ENCODE measurements around the gene NOS1AP. TPM values are rescaled to one million over a fixed set of nuclear protein-coding genes. Genes with fewer than 3 reads are reported as not detected.

NOS1AP gene
- total RNA-seq, 2 experiments from 2014 or later = 0.34 to 0.35 TPM

- ATAC-seq (no peak), DNase-seq (no peak)
- peaks cover 15% of the 10 kb centered on the region for H3K27me3 Mint-ChIP-seq
- intact Hi-C loops (cut with DNase I, micrococcal nuclease) = no loop called here
- no peaks in the 10 kb centered on the region for H3K4me1 Mint-ChIP-seq
- ChIA-PET POLR2A (no interaction called here), CTCF (interaction anchor here (0.6 to 1.3 kb wide), 7 partner anchors 9 to 352 kb away, joined by 3 to 6 read pairs (median 3); no protein-coding TSS in a partner anchor)
- no peak overlapping the region for H3K4me3 Mint-ChIP-seq
- no peaks in the 10 kb centered on the region for H3K36me3 Mint-ChIP-seq (ENCODE audit: low read depth)
- no peaks in the 10 kb centered on the region for H3K9me3 Mint-ChIP-seq (ENCODE audit: low read depth)
- H3K27ac Mint-ChIP-seq = no peak overlapping the region
Observed at GRCh38 chr1:162389021-162389818, 319.7 kb downstream of the NOS1AP start.

- peaks cover 15% of the 10 kb centered on the region for H3K27me3 Mint-ChIP-seq
- CTCF ChIA-PET = interaction anchor here (0.7 to 1.3 kb wide), 5 partner anchors 9 to 353 kb away, joined by 3 to 6 read pairs (median 3); no protein-coding TSS in a partner anchor
- no peaks in the 10 kb centered on the region for H3K9me3 Mint-ChIP-seq (ENCODE audit: low read depth)
- no peak overlapping the region for H3K27ac Mint-ChIP-seq
- DNase-seq (no peak), ATAC-seq (no peak)
- no peaks in the 10 kb centered on the region for H3K36me3 Mint-ChIP-seq (ENCODE audit: low read depth)
- POLR2A ChIA-PET = no interaction called here
- no peaks in the 10 kb centered on the region for H3K4me1 Mint-ChIP-seq
- intact Hi-C loops (cut with DNase I, micrococcal nuclease) = loop anchor here in 1 of 2 experiments (2.0 to 5.0 kb wide), 2 partner anchors 31 to 598 kb away; no protein-coding TSS in a partner anchor
- no peak overlapping the region for H3K4me3 Mint-ChIP-seq
Observed at GRCh38 chr1:162389971-162390370, 320.5 kb downstream of the NOS1AP start.

- ATAC-seq (no peak), DNase-seq (no peak)
- Mint-ChIP-seq H3K27me3 (peaks cover 15% of the 10 kb centered on the region), H3K36me3 (ENCODE audit: low read depth) (no peaks in the 10 kb centered on the region), H3K4me1 (no peaks in the 10 kb centered on the region), H3K9me3 (ENCODE audit: low read depth) (no peaks in the 10 kb centered on the region), H3K27ac (no peak overlapping the region), H3K4me3 (no peak overlapping the region)
- ChIA-PET POLR2A (no interaction called here), CTCF (interaction anchor here (0.5 to 2.9 kb wide), 7 partner anchors 10 to 334 kb away, joined by 3 to 13 read pairs (median 4); partner anchors contain the start of gene NOS1AP)
- intact Hi-C loops (cut with DNase I, micrococcal nuclease) = loop anchor here in 1 of 2 experiments (2.0 to 5.0 kb wide), 2 partner anchors 32 to 598 kb away; no protein-coding TSS in a partner anchor
Observed at GRCh38 chr1:162390396-162391185, 321.1 kb downstream of the NOS1AP start.

GRCh38 chr1:162391790-162392563 lies 322.5 kb downstream of the NOS1AP start:
- peak; percentile 35 for DNase-seq
- H3K36me3 Mint-ChIP-seq (ENCODE audit: low read depth) = no peaks in the 10 kb centered on the region

GRCh38 chr1:162396201-162396906 lies 326.9 kb downstream of the NOS1AP start:
- no peak for ATAC-seq
- Mint-ChIP-seq H3K4me1 (no peaks in the 10 kb centered on the region), H3K9me3 (ENCODE audit: low read depth) (no peaks in the 10 kb centered on the region), H3K27me3 (peaks cover 19% of the 10 kb centered on the region), H3K4me3 (no peak overlapping the region), H3K27ac (no peak overlapping the region), H3K36me3 (ENCODE audit: low read depth) (no peaks in the 10 kb centered on the region)
- no peak for DNase-seq
- intact Hi-C loops (cut with DNase I, micrococcal nuclease) = no loop called here
- ChIA-PET POLR2A (no interaction called here), CTCF (interaction anchor here (1.6 kb wide), 1 partner anchor 25 kb away, joined by 3 read pairs; no protein-coding TSS in a partner anchor)

More at GRCh38 chr1:162391790-162392563, 322.5 kb downstream of the NOS1AP start:
- ChIA-PET POLR2A (no interaction called here), CTCF (interaction anchor here (0.9 to 2.9 kb wide), 7 partner anchors 11 to 343 kb away, joined by 3 to 13 read pairs (median 4); partner anchors contain the start of gene NOS1AP)
- ATAC-seq = no peak
- intact Hi-C loops (cut with DNase I, micrococcal nuclease) = loop anchor here (1.0 to 5.0 kb wide), 3 partner anchors 33 to 600 kb away; no protein-coding TSS in a partner anchor
- Mint-ChIP-seq H3K9me3 (ENCODE audit: low read depth) (no peaks in the 10 kb centered on the region), H3K27me3 (peaks cover 26% of the 10 kb centered on the region), H3K4me1 (no peaks in the 10 kb centered on the region), H3K27ac (no peak overlapping the region), H3K4me3 (no peak overlapping the region)

GRCh38 chr1:162397039-162397448 lies 327.6 kb downstream of the NOS1AP start:
- no peak for ATAC-seq
- no peak overlapping the region for H3K4me3 Mint-ChIP-seq
- H3K27me3 Mint-ChIP-seq = peaks cover 19% of the 10 kb centered on the region
- DNase-seq = no peak
- H3K27ac Mint-ChIP-seq = no peak overlapping the region
- CTCF ChIA-PET = no interaction called here
- no peaks in the 10 kb centered on the region for H3K36me3 Mint-ChIP-seq (ENCODE audit: low read depth)
- intact Hi-C loops (cut with DNase I, micrococcal nuclease) = no loop called here
- no peaks in the 10 kb centered on the region for H3K9me3 Mint-ChIP-seq (ENCODE audit: low read depth)
- POLR2A ChIA-PET = no interaction called here
- no peaks in the 10 kb centered on the region for H3K4me1 Mint-ChIP-seq

- no peak overlapping the region for H3K4me3 Mint-ChIP-seq
- POLR2A ChIA-PET = no interaction called here
- H3K27ac Mint-ChIP-seq = no peak overlapping the region
Observed at GRCh38 chr1:162397943-162398560, 328.6 kb downstream of the NOS1AP start.

GRCh38 chr1:162398999-162399580 lies 329.6 kb downstream of the NOS1AP start:
- no peaks in the 10 kb centered on the region for H3K36me3 Mint-ChIP-seq (ENCODE audit: low read depth)
- H3K27ac Mint-ChIP-seq = no peak overlapping the region
- H3K27me3 Mint-ChIP-seq = peaks cover 23% of the 10 kb centered on the region
- intact Hi-C loops (cut with DNase I, micrococcal nuclease) = no loop called here
- CTCF ChIA-PET = no interaction called here
- no peaks in the 10 kb centered on the region for H3K4me1 Mint-ChIP-seq
- H3K4me3 Mint-ChIP-seq = no peak overlapping the region
- H3K9me3 Mint-ChIP-seq (ENCODE audit: low read depth) = no peaks in the 10 kb centered on the region
- POLR2A ChIA-PET = no interaction called here
- no peak for ATAC-seq
- DNase-seq = no peak

More at GRCh38 chr1:162397943-162398560, 328.6 kb downstream of the NOS1AP start:
- intact Hi-C loops (cut with DNase I, micrococcal nuclease) = no loop called here
- Mint-ChIP-seq H3K4me1 (no peaks in the 10 kb centered on the region), H3K9me3 (ENCODE audit: low read depth) (no peaks in the 10 kb centered on the region), H3K27me3 (peaks cover 22% of the 10 kb centered on the region), H3K36me3 (ENCODE audit: low read depth) (no peaks in the 10 kb centered on the region)
- DNase-seq = no peak
- no peak for ATAC-seq
- CTCF ChIA-PET = no interaction called here

- H3K9me3 Mint-ChIP-seq (ENCODE audit: low read depth) = no peaks in the 10 kb centered on the region
- H3K27me3 Mint-ChIP-seq = peaks cover 22% of the 10 kb centered on the region
- no peaks in the 10 kb centered on the region for H3K36me3 Mint-ChIP-seq (ENCODE audit: low read depth)
- ChIA-PET POLR2A (no interaction called here), CTCF (interaction anchor here (1.4 kb wide), 1 partner anchor 11 kb away, joined by 3 read pairs; no protein-coding TSS in a partner anchor)
- DNase-seq = no peak
- intact Hi-C loops (cut with DNase I, micrococcal nuclease) = no loop called here
- H3K4me1 Mint-ChIP-seq = no peaks in the 10 kb centered on the region
- no peak overlapping the region for H3K4me3 Mint-ChIP-seq
- no peak overlapping the region for H3K27ac Mint-ChIP-seq
- no peak for ATAC-seq
Observed at GRCh38 chr1:162400790-162401355, 331.4 kb downstream of the NOS1AP start.
